ENCODE measurements around the gene PCSK5. TPM values are rescaled to one million over a fixed set of nuclear protein-coding genes. Genes with fewer than 3 reads are reported as not detected.
"Not testable (repeated sequence)": the region's sequence is repeated elsewhere in the genome, so short reads cannot be mapped to it uniquely, and the experiment has no call there.

PCSK5 gene
- total RNA-seq, 1 donor from 2014 or later, result 8.9 TPM

GRCh38 chr9:75958226-75958625 is 67.8 kb downstream of the PCSK5 start:
- no peaks in the 10 kb centered on the region for H3K9me3 Mint-ChIP-seq (ENCODE audit: low read depth)
- no peak overlapping the region for H3K4me3 Mint-ChIP-seq (ENCODE audit: unreplicated experiment)
- no peak overlapping the region for H3K27ac Mint-ChIP-seq (ENCODE audit: unreplicated experiment)
- TF ChIP-seq CTCF (IDR thresholded peaks at IDR 0.05), result no peak
- no peaks in the 10 kb centered on the region for H3K36me3 Mint-ChIP-seq (ENCODE audit: low read depth)
- DNase-seq (ENCODE audit: low spot score), result no peak
- H3K27me3 Mint-ChIP-seq (ENCODE audit: low read depth), result no peaks in the 10 kb centered on the region
- H3K4me1 Mint-ChIP-seq (ENCODE audit: low read depth), result peaks cover 18% of the 10 kb centered on the region

- DNase-seq (ENCODE audit: low spot score), result no peak
- H3K36me3 Mint-ChIP-seq (ENCODE audit: low read depth), result no peaks in the 10 kb centered on the region
- no peak for TF ChIP-seq CTCF (IDR thresholded peaks at IDR 0.05)
- H3K27me3 Mint-ChIP-seq (ENCODE audit: low read depth), result no peaks in the 10 kb centered on the region
- H3K4me3 Mint-ChIP-seq (ENCODE audit: unreplicated experiment), result no peak overlapping the region
- peaks cover 30% of the 10 kb centered on the region for H3K4me1 Mint-ChIP-seq (ENCODE audit: low read depth)
- H3K9me3 Mint-ChIP-seq (ENCODE audit: low read depth), result no peaks in the 10 kb centered on the region
- no peak overlapping the region for H3K27ac Mint-ChIP-seq (ENCODE audit: unreplicated experiment)
Observed at GRCh38 chr9:75960551-75960950, 70.1 kb downstream of the PCSK5 start.

- no peak for TF ChIP-seq CTCF (IDR thresholded peaks at IDR 0.05)
- Mint-ChIP-seq H3K4me3 (ENCODE audit: unreplicated experiment) (no peak overlapping the region), H3K4me1 (ENCODE audit: low read depth) (peaks cover 25% of the 10 kb centered on the region), H3K36me3 (ENCODE audit: low read depth) (no peaks in the 10 kb centered on the region), H3K9me3 (ENCODE audit: low read depth) (no peaks in the 10 kb centered on the region), H3K27me3 (ENCODE audit: low read depth) (no peaks in the 10 kb centered on the region), H3K27ac (ENCODE audit: unreplicated experiment) (no peak overlapping the region)
- DNase-seq (ENCODE audit: low spot score), result no peak
Observed at GRCh38 chr9:75962013-75962661, 71.7 kb downstream of the PCSK5 start.

- Mint-ChIP-seq H3K27me3 (ENCODE audit: low read depth) (no peaks in the 10 kb centered on the region), H3K27ac (ENCODE audit: unreplicated experiment) (no peak overlapping the region), H3K36me3 (ENCODE audit: low read depth) (no peaks in the 10 kb centered on the region), H3K9me3 (ENCODE audit: low read depth) (no peaks in the 10 kb centered on the region), H3K4me3 (ENCODE audit: unreplicated experiment) (no peak overlapping the region), H3K4me1 (ENCODE audit: low read depth) (peaks cover 20% of the 10 kb centered on the region)
- no peak for DNase-seq (ENCODE audit: low spot score)
- no peak for TF ChIP-seq CTCF (IDR thresholded peaks at IDR 0.05)
Observed at GRCh38 chr9:75962662-75963036, 72.2 kb downstream of the PCSK5 start.

- H3K4me3 Mint-ChIP-seq (ENCODE audit: unreplicated experiment); H3K36me3 Mint-ChIP-seq (ENCODE audit: low read depth); H3K9me3 Mint-ChIP-seq (ENCODE audit: low read depth); H3K27ac Mint-ChIP-seq (ENCODE audit: unreplicated experiment); H3K27me3 Mint-ChIP-seq (ENCODE audit: low read depth); DNase-seq (ENCODE audit: low spot score): not testable (repeated sequence)
- peaks cover 19% of the 10 kb centered on the region for H3K4me1 Mint-ChIP-seq (ENCODE audit: low read depth)
Observed at GRCh38 chr9:75963321-75963720, 72.8 kb downstream of the PCSK5 start.

GRCh38 chr9:75964427-75964826 is 74.0 kb downstream of the PCSK5 start:
- no peak for DNase-seq (ENCODE audit: low spot score)
- H3K36me3 Mint-ChIP-seq (ENCODE audit: low read depth), result no peaks in the 10 kb centered on the region
- H3K27ac Mint-ChIP-seq (ENCODE audit: unreplicated experiment), result no peak overlapping the region
- TF ChIP-seq CTCF (IDR thresholded peaks at IDR 0.05), result no peak
- H3K4me3 Mint-ChIP-seq (ENCODE audit: unreplicated experiment), result no peak overlapping the region
- no peaks in the 10 kb centered on the region for H3K27me3 Mint-ChIP-seq (ENCODE audit: low read depth)
- peaks cover 19% of the 10 kb centered on the region for H3K4me1 Mint-ChIP-seq (ENCODE audit: low read depth)
- no peaks in the 10 kb centered on the region for H3K9me3 Mint-ChIP-seq (ENCODE audit: low read depth)
